MG63 (cell line): ENCODE results near the gene NLRC5. TPM values are rescaled to one million over a fixed set of nuclear protein-coding genes. Genes with fewer than 3 reads are reported as not detected.
"Not testable (repeated sequence)": the region's sequence is repeated elsewhere in the genome, so short reads cannot be mapped to it uniquely, and the experiment has no call there.

Experiments
- DNase-seq: peaks from one replicate; pipeline ENCODE4 v3.0.0-alpha.2; 2020
- H3K27me3 ChIP-seq: fragments of 250-450 bp; sonication (Bioruptor Pico); 2 replicates; pipeline ENCODE4 v1.5.1; 2020; ENCODE audit warnings: mild to moderate bottlenecking, moderate library complexity
- H3K36me3 ChIP-seq: fragments of 250-450 bp; sonication (Bioruptor Pico); 2 replicates; pipeline ENCODE4 v1.5.1; 2020; ENCODE audit warnings: mild to moderate bottlenecking, moderate library complexity
- H3K4me3 ChIP-seq: fragments of 250-450 bp; sonication (Bioruptor Pico); 2 replicates; pipeline ENCODE4 v1.5.1; 2020; ENCODE audit warnings: mild to moderate bottlenecking, moderate library complexity
- H3K9me3 ChIP-seq: fragments of 250-450 bp; sonication (Bioruptor Pico); 2 replicates; pipeline ENCODE4 v1.5.1; 2020; ENCODE audit warnings: mild to moderate bottlenecking, moderate library complexity
- total RNA-seq: library from RNA; depleted of rRNA; stranded (reverse); fragments of >200 nt; shearing (Covaris generic); gene quantifications from 2 replicates; pipeline ENCODE4 v1.2.3, GENCODE V29; 2014; ENCODE audit warnings: low replicate concordance

The NLRC5 gene
- total RNA-seq, 1 experiment from 2014 or later = 11.7 TPM

- H3K4me3 ChIP-seq = no peak overlapping the region
- no peaks in the 10 kb centered on the region for H3K9me3 ChIP-seq
- no peaks in the 10 kb centered on the region for H3K36me3 ChIP-seq
- no peak for DNase-seq
- no peaks in the 10 kb centered on the region; the same call in 1 of the 2 replicates for H3K27me3 ChIP-seq
These were observed 16.7 kb upstream of the NLRC5 start for GRCh38 chr16:56972403-56973293.

- Histone ChIP-seq H3K27me3 (no peaks in the 10 kb centered on the region; the same call in 1 of the 2 replicates), H3K36me3 (no peaks in the 10 kb centered on the region)
- DNase-seq = no peak
These were observed 16.1 kb upstream of the NLRC5 start for GRCh38 chr16:56973294-56973689.

GRCh38 chr16:56973899-56974298 is 15.5 kb upstream of the NLRC5 start:
- H3K36me3 ChIP-seq, H3K27me3 ChIP-seq, H3K4me3 ChIP-seq, DNase-seq, H3K9me3 ChIP-seq: not testable (repeated sequence)

More at GRCh38 chr16:56973294-56973689, 16.1 kb upstream of the NLRC5 start:
- no peak overlapping the region for H3K4me3 ChIP-seq
- H3K9me3 ChIP-seq = no peaks in the 10 kb centered on the region

- Histone ChIP-seq H3K9me3 (no peaks in the 10 kb centered on the region; the same call in 1 of the 2 replicates), H3K36me3 (no peaks in the 10 kb centered on the region), H3K4me3 (no peak overlapping the region), H3K27me3 (no peaks in the 10 kb centered on the region; the same call in 1 of the 2 replicates)
- no peak for DNase-seq
These were observed 14.6 kb upstream of the NLRC5 start for GRCh38 chr16:56974549-56975300.

- Histone ChIP-seq H3K27me3 (no peaks in the 10 kb centered on the region), H3K9me3 (peaks cover 3% of the 10 kb centered on the region; the same call in 1 of the 2 replicates), H3K36me3 (no peaks in the 10 kb centered on the region), H3K4me3 (no peak overlapping the region)
- no peak for DNase-seq
These were observed 13.6 kb upstream of the NLRC5 start for GRCh38 chr16:56975714-56976113.

GRCh38 chr16:56977216-56977615 is 12.1 kb upstream of the NLRC5 start:
- Histone ChIP-seq H3K27me3 (no peaks in the 10 kb centered on the region), H3K36me3 (no peaks in the 10 kb centered on the region), H3K4me3 (no peak overlapping the region), H3K9me3 (peaks cover 3% of the 10 kb centered on the region; the same call in 1 of the 2 replicates)
- no peak for DNase-seq

GRCh38 chr16:56977823-56978430 is 11.4 kb upstream of the NLRC5 start:
- no peaks in the 10 kb centered on the region for H3K27me3 ChIP-seq
- H3K9me3 ChIP-seq = peaks cover 3% of the 10 kb centered on the region; the same call in 1 of the 2 replicates
- DNase-seq = no peak
- no peaks in the 10 kb centered on the region for H3K36me3 ChIP-seq
- H3K4me3 ChIP-seq = no peak overlapping the region

GRCh38 chr16:56980201-56980535 is 9.2 kb upstream of the NLRC5 start:
- Histone ChIP-seq H3K27me3 (no peaks in the 10 kb centered on the region), H3K36me3 (no peaks in the 10 kb centered on the region), H3K9me3 (peaks cover 3% of the 10 kb centered on the region; the same call in 1 of the 2 replicates), H3K4me3 (no peak overlapping the region)
- DNase-seq = no peak

- Histone ChIP-seq H3K27me3 (no peaks in the 10 kb centered on the region), H3K9me3 (peaks cover 3% of the 10 kb centered on the region; the same call in 1 of the 2 replicates), H3K36me3 (no peaks in the 10 kb centered on the region), H3K4me3 (no peak overlapping the region)
- no peak for DNase-seq
These were observed 8.3 kb upstream of the NLRC5 start for GRCh38 chr16:56980792-56981724.

GRCh38 chr16:56981729-56982271 is 7.6 kb upstream of the NLRC5 start:
- H3K36me3 ChIP-seq = no peaks in the 10 kb centered on the region
- H3K9me3 ChIP-seq = peaks cover 3% of the 10 kb centered on the region; the same call in 1 of the 2 replicates
- H3K27me3 ChIP-seq = no peaks in the 10 kb centered on the region
- no peak for DNase-seq
- no peak overlapping the region for H3K4me3 ChIP-seq

- Histone ChIP-seq H3K27me3 (no peaks in the 10 kb centered on the region), H3K9me3 (peaks cover 3% of the 10 kb centered on the region; the same call in 1 of the 2 replicates), H3K36me3 (no peaks in the 10 kb centered on the region), H3K4me3 (no peak overlapping the region)
- no peak for DNase-seq
These were observed 6.7 kb upstream of the NLRC5 start for GRCh38 chr16:56982695-56983094.

GRCh38 chr16:56983211-56983751 is 6.1 kb upstream of the NLRC5 start:
- DNase-seq = no peak
- Histone ChIP-seq H3K4me3 (no peak overlapping the region), H3K9me3 (peaks cover 3% of the 10 kb centered on the region; the same call in 1 of the 2 replicates), H3K27me3 (no peaks in the 10 kb centered on the region), H3K36me3 (no peaks in the 10 kb centered on the region)

- DNase-seq = no peak
- no peaks in the 10 kb centered on the region for H3K27me3 ChIP-seq
- H3K4me3 ChIP-seq = no peak overlapping the region
- peaks cover 3% of the 10 kb centered on the region; the same call in 1 of the 2 replicates for H3K9me3 ChIP-seq
- 0 out of 2 replicates have a peak, but pooled peaks cover 2% of the 10 kb centered on the region for H3K36me3 ChIP-seq
These were observed 4.7 kb upstream of the NLRC5 start for GRCh38 chr16:56984639-56985038.

GRCh38 chr16:56985288-56985961 is 3.9 kb upstream of the NLRC5 start:
- H3K4me3 ChIP-seq = no peak overlapping the region
- no peaks in the 10 kb centered on the region for H3K27me3 ChIP-seq
- H3K9me3 ChIP-seq = no peaks in the 10 kb centered on the region
- peak; percentile 94 for DNase-seq
- 0 out of 2 replicates have a peak, but pooled peaks cover 2% of the 10 kb centered on the region for H3K36me3 ChIP-seq

GRCh38 chr16:56985962-56986360 is 3.4 kb upstream of the NLRC5 start:
- no peak for DNase-seq
- Histone ChIP-seq H3K27me3 (no peaks in the 10 kb centered on the region), H3K4me3 (no peak overlapping the region), H3K36me3 (0 out of 2 replicates have a peak, but pooled peaks cover 2% of the 10 kb centered on the region), H3K9me3 (no peaks in the 10 kb centered on the region)
